ENCODE measurements around the gene RPS21. TPM values are rescaled to one million over a fixed set of nuclear protein-coding genes. Genes with fewer than 3 reads are reported as not detected.

RPS21 gene
- total and polyA plus RNA-seq, 2 of the 13 experiments (the other 11 are each of a cell fraction or from before 2014, with no cell fraction given): 2,647 to 11,063 TPM

DNA sequence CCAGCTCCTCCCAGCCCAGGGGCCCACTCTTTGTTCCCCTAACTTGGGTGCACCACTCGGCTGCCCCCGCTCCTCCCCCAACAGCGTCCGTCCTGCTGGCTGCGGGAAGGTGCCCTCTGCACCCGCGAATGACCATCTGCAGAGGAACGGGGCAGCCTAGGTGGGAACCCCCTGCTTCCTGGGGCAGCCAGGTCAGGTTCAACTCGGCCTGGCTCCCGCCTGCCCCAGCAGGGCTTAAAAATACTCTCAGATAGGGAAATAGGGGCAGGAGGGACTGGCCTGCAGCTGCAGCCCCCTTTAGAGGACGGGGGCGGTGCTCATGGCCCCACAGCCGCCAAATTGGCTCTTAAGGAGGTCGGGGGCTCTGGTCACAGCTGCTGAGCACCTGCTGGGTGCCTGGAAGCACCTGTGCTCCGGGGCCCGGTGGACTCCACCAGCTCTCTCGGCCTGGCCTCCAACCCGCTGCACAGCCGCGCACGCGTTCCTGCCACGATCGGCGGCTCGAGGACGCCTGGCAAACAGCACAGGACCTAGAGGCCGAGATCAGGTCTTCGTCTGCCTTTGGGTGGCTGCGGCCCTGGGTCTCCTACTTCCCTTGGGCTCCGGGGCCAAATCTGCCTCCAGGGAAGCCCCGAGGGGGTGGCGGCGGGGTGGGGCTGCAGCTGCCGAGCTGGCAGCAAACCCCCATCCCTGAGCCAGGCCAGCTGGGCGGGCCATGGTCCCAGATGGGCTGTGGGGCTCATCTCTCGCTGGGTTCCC lies 19.1 kb upstream of the RPS21 start (continued):
- TF ChIP-seq, protein P1, sequence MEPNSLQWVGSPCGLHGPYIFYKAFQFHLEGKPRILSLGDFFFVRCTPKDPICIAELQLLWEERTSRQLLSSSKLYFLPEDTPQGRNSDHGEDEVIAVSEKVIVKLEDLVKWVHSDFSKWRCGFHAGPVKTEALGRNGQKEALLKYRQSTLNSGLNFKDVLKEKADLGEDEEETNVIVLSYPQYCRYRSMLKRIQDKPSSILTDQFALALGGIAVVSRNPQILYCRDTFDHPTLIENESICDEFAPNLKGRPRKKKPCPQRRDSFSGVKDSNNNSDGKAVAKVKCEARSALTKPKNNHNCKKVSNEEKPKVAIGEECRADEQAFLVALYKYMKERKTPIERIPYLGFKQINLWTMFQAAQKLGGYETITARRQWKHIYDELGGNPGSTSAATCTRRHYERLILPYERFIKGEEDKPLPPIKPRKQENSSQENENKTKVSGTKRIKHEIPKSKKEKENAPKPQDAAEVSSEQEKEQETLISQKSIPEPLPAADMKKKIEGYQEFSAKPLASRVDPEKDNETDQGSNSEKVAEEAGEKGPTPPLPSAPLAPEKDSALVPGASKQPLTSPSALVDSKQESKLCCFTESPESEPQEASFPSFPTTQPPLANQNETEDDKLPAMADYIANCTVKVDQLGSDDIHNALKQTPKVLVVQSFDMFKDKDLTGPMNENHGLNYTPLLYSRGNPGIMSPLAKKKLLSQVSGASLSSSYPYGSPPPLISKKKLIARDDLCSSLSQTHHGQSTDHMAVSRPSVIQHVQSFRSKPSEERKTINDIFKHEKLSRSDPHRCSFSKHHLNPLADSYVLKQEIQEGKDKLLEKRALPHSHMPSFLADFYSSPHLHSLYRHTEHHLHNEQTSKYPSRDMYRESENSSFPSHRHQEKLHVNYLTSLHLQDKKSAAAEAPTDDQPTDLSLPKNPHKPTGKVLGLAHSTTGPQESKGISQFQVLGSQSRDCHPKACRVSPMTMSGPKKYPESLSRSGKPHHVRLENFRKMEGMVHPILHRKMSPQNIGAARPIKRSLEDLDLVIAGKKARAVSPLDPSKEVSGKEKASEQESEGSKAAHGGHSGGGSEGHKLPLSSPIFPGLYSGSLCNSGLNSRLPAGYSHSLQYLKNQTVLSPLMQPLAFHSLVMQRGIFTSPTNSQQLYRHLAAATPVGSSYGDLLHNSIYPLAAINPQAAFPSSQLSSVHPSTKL (CRISPR knock-in tag; IDR thresholded peaks at IDR 0.05): peak; percentile 8; the same call in 1 of the 2 replicates
- TF ChIP-seq ZNF749 (CRISPR knock-in tag; IDR thresholded peaks at IDR 0.05; ENCODE audit: borderline replicate concordance) (peak; percentile 94), ZNF10 (CRISPR knock-in tag; IDR thresholded peaks at IDR 0.05; ENCODE audit: borderline replicate concordance, low read depth) (no peak), ZNF124 (CRISPR knock-in tag; IDR thresholded peaks at IDR 0.05) (no peak; the same call in 1 of the 2 replicates), ZNF335 (CRISPR knock-in tag; IDR thresholded peaks at IDR 0.05) (peak; percentile 69; the same call in 1 of the 2 replicates), FIP1L1 (IDR thresholded peaks at IDR 0.05; ENCODE audit: borderline replicate concordance, insufficient read depth, low read depth, low read length) (no peak), SP1 (IDR thresholded peaks at IDR 0.05) (no peak), SP1 (CRISPR knock-in tag; IDR thresholded peaks at IDR 0.05) (0 out of 2 replicates have a peak, but pooled peaks have one; percentile 5), MXI1 (IDR thresholded peaks at IDR 0.05; ENCODE audit: borderline replicate concordance, low read depth, low read length) (peak; percentile 73), ZZZ3 (CRISPR knock-in tag; IDR thresholded peaks at IDR 0.05; ENCODE audit: borderline replicate concordance) (peak; percentile 93), ZNF816 (CRISPR knock-in tag; IDR thresholded peaks at IDR 0.05; ENCODE audit: borderline replicate concordance) (peak; percentile 90; the same call in 1 of the 2 replicates), PAF1 (CRISPR knock-in tag; IDR thresholded peaks at IDR 0.05) (no peak), TCF7L2 (IDR thresholded peaks at IDR 0.05; ENCODE audit: low read depth, low read length) (no peak), TEAD2 (CRISPR knock-in tag; IDR thresholded peaks at IDR 0.05) (peak; percentile 75; the same call in 1 of the 2 replicates), ZNF891 (CRISPR knock-in tag; IDR thresholded peaks at IDR 0.05) (peak; percentile 79), ZNF260 (CRISPR knock-in tag; IDR thresholded peaks at IDR 0.05; ENCODE audit: borderline replicate concordance, low read depth) (no peak), PHF8 (CRISPR knock-in tag; IDR thresholded peaks at IDR 0.05) (peak; percentile 82)
- TF ChIP-seq, protein P2, sequence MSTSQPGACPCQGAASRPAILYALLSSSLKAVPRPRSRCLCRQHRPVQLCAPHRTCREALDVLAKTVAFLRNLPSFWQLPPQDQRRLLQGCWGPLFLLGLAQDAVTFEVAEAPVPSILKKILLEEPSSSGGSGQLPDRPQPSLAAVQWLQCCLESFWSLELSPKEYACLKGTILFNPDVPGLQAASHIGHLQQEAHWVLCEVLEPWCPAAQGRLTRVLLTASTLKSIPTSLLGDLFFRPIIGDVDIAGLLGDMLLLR (CRISPR knock-in tag; IDR thresholded peaks at IDR 0.05): no peak
- TF ChIP-seq, protein P3, sequence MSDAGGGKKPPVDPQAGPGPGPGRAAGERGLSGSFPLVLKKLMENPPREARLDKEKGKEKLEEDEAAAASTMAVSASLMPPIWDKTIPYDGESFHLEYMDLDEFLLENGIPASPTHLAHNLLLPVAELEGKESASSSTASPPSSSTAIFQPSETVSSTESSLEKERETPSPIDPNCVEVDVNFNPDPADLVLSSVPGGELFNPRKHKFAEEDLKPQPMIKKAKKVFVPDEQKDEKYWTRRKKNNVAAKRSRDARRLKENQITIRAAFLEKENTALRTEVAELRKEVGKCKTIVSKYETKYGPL (CRISPR knock-in tag; IDR thresholded peaks at IDR 0.05): no peak; the same call in 1 of the 2 replicates
- TF ChIP-seq, protein P4, sequence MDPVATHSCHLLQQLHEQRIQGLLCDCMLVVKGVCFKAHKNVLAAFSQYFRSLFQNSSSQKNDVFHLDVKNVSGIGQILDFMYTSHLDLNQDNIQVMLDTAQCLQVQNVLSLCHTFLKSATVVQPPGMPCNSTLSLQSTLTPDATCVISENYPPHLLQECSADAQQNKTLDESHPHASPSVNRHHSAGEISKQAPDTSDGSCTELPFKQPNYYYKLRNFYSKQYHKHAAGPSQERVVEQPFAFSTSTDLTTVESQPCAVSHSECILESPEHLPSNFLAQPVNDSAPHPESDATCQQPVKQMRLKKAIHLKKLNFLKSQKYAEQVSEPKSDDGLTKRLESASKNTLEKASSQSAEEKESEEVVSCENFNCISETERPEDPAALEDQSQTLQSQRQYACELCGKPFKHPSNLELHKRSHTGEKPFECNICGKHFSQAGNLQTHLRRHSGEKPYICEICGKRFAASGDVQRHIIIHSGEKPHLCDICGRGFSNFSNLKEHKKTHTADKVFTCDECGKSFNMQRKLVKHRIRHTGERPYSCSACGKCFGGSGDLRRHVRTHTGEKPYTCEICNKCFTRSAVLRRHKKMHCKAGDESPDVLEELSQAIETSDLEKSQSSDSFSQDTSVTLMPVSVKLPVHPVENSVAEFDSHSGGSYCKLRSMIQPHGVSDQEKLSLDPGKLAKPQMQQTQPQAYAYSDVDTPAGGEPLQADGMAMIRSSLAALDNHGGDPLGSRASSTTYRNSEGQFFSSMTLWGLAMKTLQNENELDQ (CRISPR knock-in tag; IDR thresholded peaks at IDR 0.05; ENCODE audit: borderline replicate concordance): no peak
- TF ChIP-seq, protein P5, sequence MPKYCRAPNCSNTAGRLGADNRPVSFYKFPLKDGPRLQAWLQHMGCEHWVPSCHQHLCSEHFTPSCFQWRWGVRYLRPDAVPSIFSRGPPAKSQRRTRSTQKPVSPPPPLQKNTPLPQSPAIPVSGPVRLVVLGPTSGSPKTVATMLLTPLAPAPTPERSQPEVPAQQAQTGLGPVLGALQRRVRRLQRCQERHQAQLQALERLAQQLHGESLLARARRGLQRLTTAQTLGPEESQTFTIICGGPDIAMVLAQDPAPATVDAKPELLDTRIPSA (CRISPR knock-in tag; IDR thresholded peaks at IDR 0.05; ENCODE audit: borderline replicate concordance): peak; percentile 56; the same call in 1 of the 2 replicates

Measured in HepG2 (cell line).